ENCODE results near the gene FANCC. TPM values are rescaled to one million over a fixed set of nuclear protein-coding genes. Genes with fewer than 3 reads are reported as not detected.

FANCC gene
- total RNA-seq, 1 experiment from 2014 or later = 14.5 TPM

GRCh38 chr9:95067057-95067456 lies 250.5 kb downstream of the FANCC start:
- no peaks in the 10 kb centered on the region for H3K27me3 Mint-ChIP-seq (ENCODE audit: unreplicated experiment)
- H3K27ac Mint-ChIP-seq (ENCODE audit: unreplicated experiment) = no peak overlapping the region
- H3K4me1 Mint-ChIP-seq (ENCODE audit: low read depth, unreplicated experiment) = peaks cover 24% of the 10 kb centered on the region

DNA sequence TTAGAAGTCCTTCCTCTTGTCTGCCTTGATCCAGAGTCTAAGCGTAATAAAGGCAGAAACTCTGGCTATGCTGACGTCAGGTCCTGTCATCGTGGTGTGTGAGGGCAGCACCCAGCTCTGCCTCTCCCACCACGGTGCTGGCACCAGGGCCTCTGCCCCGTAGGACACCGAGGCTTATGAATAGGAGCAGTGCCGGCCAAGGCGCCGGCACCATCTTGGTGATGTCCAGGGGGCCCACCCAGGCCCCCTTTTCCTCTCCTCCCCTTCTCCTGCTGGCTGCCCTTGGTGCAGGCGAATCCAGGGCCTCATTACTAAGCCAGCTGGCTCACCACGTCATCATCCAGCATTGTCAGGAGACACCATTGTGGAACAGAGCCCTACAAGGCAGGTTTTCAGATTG lies 252.3 kb downstream of the FANCC start:
- peaks cover 25% of the 10 kb centered on the region for H3K4me1 Mint-ChIP-seq (ENCODE audit: low read depth, unreplicated experiment)

More at GRCh38 chr9:95067057-95067456, 250.5 kb downstream of the FANCC start:
- no peak overlapping the region for H3K4me3 Mint-ChIP-seq (ENCODE audit: low read depth, unreplicated experiment)
- intact Hi-C loops (cut with micrococcal nuclease; ENCODE audit: unreplicated experiment) = no loop called here
- peaks cover 67% of the 10 kb centered on the region for H3K36me3 Mint-ChIP-seq (ENCODE audit: insufficient read depth, unreplicated experiment)
- TF ChIP-seq, protein P1, sequence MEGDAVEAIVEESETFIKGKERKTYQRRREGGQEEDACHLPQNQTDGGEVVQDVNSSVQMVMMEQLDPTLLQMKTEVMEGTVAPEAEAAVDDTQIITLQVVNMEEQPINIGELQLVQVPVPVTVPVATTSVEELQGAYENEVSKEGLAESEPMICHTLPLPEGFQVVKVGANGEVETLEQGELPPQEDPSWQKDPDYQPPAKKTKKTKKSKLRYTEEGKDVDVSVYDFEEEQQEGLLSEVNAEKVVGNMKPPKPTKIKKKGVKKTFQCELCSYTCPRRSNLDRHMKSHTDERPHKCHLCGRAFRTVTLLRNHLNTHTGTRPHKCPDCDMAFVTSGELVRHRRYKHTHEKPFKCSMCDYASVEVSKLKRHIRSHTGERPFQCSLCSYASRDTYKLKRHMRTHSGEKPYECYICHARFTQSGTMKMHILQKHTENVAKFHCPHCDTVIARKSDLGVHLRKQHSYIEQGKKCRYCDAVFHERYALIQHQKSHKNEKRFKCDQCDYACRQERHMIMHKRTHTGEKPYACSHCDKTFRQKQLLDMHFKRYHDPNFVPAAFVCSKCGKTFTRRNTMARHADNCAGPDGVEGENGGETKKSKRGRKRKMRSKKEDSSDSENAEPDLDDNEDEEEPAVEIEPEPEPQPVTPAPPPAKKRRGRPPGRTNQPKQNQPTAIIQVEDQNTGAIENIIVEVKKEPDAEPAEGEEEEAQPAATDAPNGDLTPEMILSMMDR (IDR thresholded peaks at IDR 0.05; ENCODE audit: unreplicated experiment) = no peak
- BruUV-seq (replicated peaks) = no TSS peak
- CTCF ChIA-PET = interaction anchor here (0.5 kb wide), 1 partner anchor 60 kb away, joined by 4 read pairs; no protein-coding TSS in a partner anchor
- H3K9me3 Mint-ChIP-seq (ENCODE audit: low read depth, unreplicated experiment) = no peaks in the 10 kb centered on the region
- DNase-seq = no peak

DNA sequence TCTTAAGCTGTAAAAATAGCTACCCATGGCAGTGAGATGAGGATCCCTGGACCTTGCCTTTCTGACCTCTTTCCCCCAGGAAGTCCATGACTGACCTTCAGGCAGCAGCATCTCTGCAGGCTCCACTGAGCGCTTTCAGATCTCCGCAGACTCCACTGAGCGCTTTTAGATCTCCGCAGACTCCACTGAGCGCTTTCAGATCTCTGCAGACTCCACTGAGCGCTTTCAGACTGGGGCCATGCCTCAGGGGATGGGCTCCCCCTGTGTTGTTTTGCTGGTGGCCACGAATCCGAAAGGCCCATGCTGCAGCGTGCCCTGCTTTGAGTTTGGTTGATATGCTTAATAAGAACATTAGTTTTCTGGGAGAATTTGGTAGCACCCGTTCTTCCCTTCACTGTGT lies 254.2 kb downstream of the FANCC start:
- no peak for DNase-seq
- CTCF ChIA-PET = no interaction called here
- Mint-ChIP-seq H3K4me3 (ENCODE audit: low read depth, unreplicated experiment) (peak overlapping the region; percentile 53), H3K36me3 (ENCODE audit: insufficient read depth, unreplicated experiment) (peaks cover 69% of the 10 kb centered on the region), H3K4me1 (ENCODE audit: low read depth, unreplicated experiment) (peaks cover 44% of the 10 kb centered on the region), H3K9me3 (ENCODE audit: low read depth, unreplicated experiment) (no peaks in the 10 kb centered on the region), H3K27me3 (ENCODE audit: unreplicated experiment) (no peaks in the 10 kb centered on the region), H3K27ac (ENCODE audit: unreplicated experiment) (peak overlapping the region; percentile 93)
- intact Hi-C loops (cut with micrococcal nuclease; ENCODE audit: unreplicated experiment) = no loop called here
- BruUV-seq (replicated peaks) = no TSS peak
- TF ChIP-seq, protein P1 (IDR thresholded peaks at IDR 0.05; ENCODE audit: unreplicated experiment) = no peak

More for the DNA sequence above, 252.3 kb downstream of the FANCC start:
- TF ChIP-seq, protein P1 (IDR thresholded peaks at IDR 0.05; ENCODE audit: unreplicated experiment) = no peak
- Mint-ChIP-seq H3K9me3 (ENCODE audit: low read depth, unreplicated experiment) (no peaks in the 10 kb centered on the region), H3K4me3 (ENCODE audit: low read depth, unreplicated experiment) (peak overlapping the region; percentile 53), H3K27me3 (ENCODE audit: unreplicated experiment) (no peaks in the 10 kb centered on the region), H3K27ac (ENCODE audit: unreplicated experiment) (peak overlapping the region; percentile 82), H3K36me3 (ENCODE audit: insufficient read depth, unreplicated experiment) (peaks cover 67% of the 10 kb centered on the region)
- intact Hi-C loops (cut with micrococcal nuclease; ENCODE audit: unreplicated experiment) = no loop called here
- no peak for DNase-seq
- no TSS peak for BruUV-seq (replicated peaks)
- CTCF ChIA-PET = interaction anchor here (0.8 to 1.5 kb wide), 2 partner anchors 13 to 20 kb away, joined by 3 read pairs; no protein-coding TSS in a partner anchor

- no peak for DNase-seq
- no TSS peak for BruUV-seq (replicated peaks)
- TF ChIP-seq, protein P1 (IDR thresholded peaks at IDR 0.05; ENCODE audit: unreplicated experiment) = no peak
- H3K9me3 Mint-ChIP-seq (ENCODE audit: low read depth, unreplicated experiment) = no peaks in the 10 kb centered on the region
- H3K4me3 Mint-ChIP-seq (ENCODE audit: low read depth, unreplicated experiment) = no peak overlapping the region
- no peaks in the 10 kb centered on the region for H3K27me3 Mint-ChIP-seq (ENCODE audit: unreplicated experiment)
- H3K27ac Mint-ChIP-seq (ENCODE audit: unreplicated experiment) = peak overlapping the region; percentile 68
- peaks cover 51% of the 10 kb centered on the region for H3K4me1 Mint-ChIP-seq (ENCODE audit: low read depth, unreplicated experiment)
- CTCF ChIA-PET = no interaction called here
- H3K36me3 Mint-ChIP-seq (ENCODE audit: insufficient read depth, unreplicated experiment) = peaks cover 71% of the 10 kb centered on the region
- intact Hi-C loops (cut with micrococcal nuclease; ENCODE audit: unreplicated experiment) = no loop called here
Measured at GRCh38 chr9:95062596-95063065, 254.9 kb downstream of the FANCC start.
